ENCODE data around the gene SPRR3. TPM values are rescaled to one million over a fixed set of nuclear protein-coding genes. Genes with fewer than 3 reads are reported as not detected.

SPRR3 gene
- total RNA-seq, 2 experiments from 2014 or later, result not detected

GRCh38 chr1:152997901-152998300, 3.6 kb upstream of the SPRR3 start:
- no peaks in the 10 kb centered on the region for H3K36me3 ChIP-seq (ENCODE audit: insufficient read depth, low read length)
- H3K27me3 Mint-ChIP-seq, result peaks cover 30% of the 10 kb centered on the region
- TF ChIP-seq, protein P1, sequence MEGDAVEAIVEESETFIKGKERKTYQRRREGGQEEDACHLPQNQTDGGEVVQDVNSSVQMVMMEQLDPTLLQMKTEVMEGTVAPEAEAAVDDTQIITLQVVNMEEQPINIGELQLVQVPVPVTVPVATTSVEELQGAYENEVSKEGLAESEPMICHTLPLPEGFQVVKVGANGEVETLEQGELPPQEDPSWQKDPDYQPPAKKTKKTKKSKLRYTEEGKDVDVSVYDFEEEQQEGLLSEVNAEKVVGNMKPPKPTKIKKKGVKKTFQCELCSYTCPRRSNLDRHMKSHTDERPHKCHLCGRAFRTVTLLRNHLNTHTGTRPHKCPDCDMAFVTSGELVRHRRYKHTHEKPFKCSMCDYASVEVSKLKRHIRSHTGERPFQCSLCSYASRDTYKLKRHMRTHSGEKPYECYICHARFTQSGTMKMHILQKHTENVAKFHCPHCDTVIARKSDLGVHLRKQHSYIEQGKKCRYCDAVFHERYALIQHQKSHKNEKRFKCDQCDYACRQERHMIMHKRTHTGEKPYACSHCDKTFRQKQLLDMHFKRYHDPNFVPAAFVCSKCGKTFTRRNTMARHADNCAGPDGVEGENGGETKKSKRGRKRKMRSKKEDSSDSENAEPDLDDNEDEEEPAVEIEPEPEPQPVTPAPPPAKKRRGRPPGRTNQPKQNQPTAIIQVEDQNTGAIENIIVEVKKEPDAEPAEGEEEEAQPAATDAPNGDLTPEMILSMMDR (IDR thresholded peaks at IDR 0.05), result no peak
- H3K4me3 Mint-ChIP-seq, result no peak overlapping the region
- H3K9me3 Mint-ChIP-seq, result no peaks in the 10 kb centered on the region
- no peaks in the 10 kb centered on the region for H3K36me3 Mint-ChIP-seq (ENCODE audit: low read depth)
- intact Hi-C loops (cut with DNase I, micrococcal nuclease), result no loop called here
- peaks cover 0 to 2% of the 10 kb centered on the region in 2 experiments for H3K27me3 ChIP-seq (ENCODE audit: control insufficient read depth in 1 of 2, insufficient read depth in 2 of 2, low read length in 2 of 2)
- no peak for ATAC-seq (ENCODE audit: poor library complexity)
- no peaks in the 10 kb centered on the region for H3K9me3 ChIP-seq (ENCODE audit: control insufficient read depth in 1 of 2, insufficient read depth in 1 of 2, low read length in 2 of 2)
- no peaks in the 10 kb centered on the region for H3K4me1 ChIP-seq (ENCODE audit: insufficient read depth, low read length)
- DNase-seq, result no peak
- no peak overlapping the region for H3K4me3 ChIP-seq (ENCODE audit: low read length)
- no peak overlapping the region for H3K27ac ChIP-seq (ENCODE audit: low read depth in 1 of 2, low read length in 2 of 2)
- ChIA-PET POLR2A (no interaction called here), CTCF (no interaction called here)
- no peak overlapping the region for H3K27ac Mint-ChIP-seq
- H3K4me1 Mint-ChIP-seq (ENCODE audit: low read depth), result no peaks in the 10 kb centered on the region

GRCh38 chr1:152998476-152998875, 3.1 kb upstream of the SPRR3 start:
- no peaks in the 10 kb centered on the region for H3K4me1 Mint-ChIP-seq (ENCODE audit: low read depth)
- Histone ChIP-seq H3K9me3 (ENCODE audit: control insufficient read depth in 1 of 2, insufficient read depth in 1 of 2, low read length in 2 of 2) (no peaks in the 10 kb centered on the region), H3K27ac (ENCODE audit: low read depth in 1 of 2, low read length in 2 of 2) (no peak overlapping the region), H3K36me3 (ENCODE audit: insufficient read depth, low read length) (no peaks in the 10 kb centered on the region), H3K4me1 (ENCODE audit: insufficient read depth, low read length) (no peaks in the 10 kb centered on the region), H3K4me3 (ENCODE audit: low read length) (no peak overlapping the region), H3K27me3 (ENCODE audit: control insufficient read depth in 1 of 2, insufficient read depth in 2 of 2, low read length in 2 of 2) (peaks cover 0 to 2% of the 10 kb centered on the region in 2 experiments)
- DNase-seq (no peak), ATAC-seq (ENCODE audit: poor library complexity) (no peak)
- CTCF ChIA-PET, result no interaction called here
- POLR2A ChIA-PET, result no interaction called here
- no peaks in the 10 kb centered on the region for H3K9me3 Mint-ChIP-seq
- H3K27me3 Mint-ChIP-seq, result peaks cover 28% of the 10 kb centered on the region
- H3K27ac Mint-ChIP-seq, result no peak overlapping the region
- H3K4me3 Mint-ChIP-seq, result no peak overlapping the region
- TF ChIP-seq, protein P1 (IDR thresholded peaks at IDR 0.05), result no peak
- no peaks in the 10 kb centered on the region for H3K36me3 Mint-ChIP-seq (ENCODE audit: low read depth)
- intact Hi-C loops (cut with DNase I, micrococcal nuclease), result no loop called here

- H3K27ac Mint-ChIP-seq, result no peak overlapping the region
- ChIA-PET CTCF (no interaction called here), POLR2A (no interaction called here)
- no peaks in the 10 kb centered on the region for H3K4me1 ChIP-seq (ENCODE audit: insufficient read depth, low read length)
- ATAC-seq (ENCODE audit: poor library complexity) (no peak), DNase-seq (no peak)
- H3K4me3 ChIP-seq (ENCODE audit: low read length), result no peak overlapping the region
- intact Hi-C loops (cut with DNase I, micrococcal nuclease), result no loop called here
- TF ChIP-seq, protein P1 (IDR thresholded peaks at IDR 0.05), result no peak
- H3K4me3 Mint-ChIP-seq, result no peak overlapping the region
- H3K27ac ChIP-seq (ENCODE audit: low read depth in 1 of 2, low read length in 2 of 2), result no peak overlapping the region
- H3K36me3 Mint-ChIP-seq (ENCODE audit: low read depth), result no peaks in the 10 kb centered on the region
- peaks cover 0 to 2% of the 10 kb centered on the region in 2 experiments for H3K27me3 ChIP-seq (ENCODE audit: control insufficient read depth in 1 of 2, insufficient read depth in 2 of 2, low read length in 2 of 2)
- H3K4me1 Mint-ChIP-seq (ENCODE audit: low read depth), result no peaks in the 10 kb centered on the region
- no peaks in the 10 kb centered on the region for H3K9me3 Mint-ChIP-seq
- no peaks in the 10 kb centered on the region for H3K9me3 ChIP-seq (ENCODE audit: control insufficient read depth in 1 of 2, insufficient read depth in 1 of 2, low read length in 2 of 2)
- no peaks in the 10 kb centered on the region for H3K36me3 ChIP-seq (ENCODE audit: insufficient read depth, low read length)
- peaks cover 35% of the 10 kb centered on the region for H3K27me3 Mint-ChIP-seq
These were observed 1.7 kb upstream of the SPRR3 start for GRCh38 chr1:152999818-153000217.
